Heart left ventricle (tissue), 13 donors: Measurements from ENCODE around the gene STH.

ENCODE experiments used
- CTCF ChIP-seq, 12 donors: fragments of 200-600 bp; sonication (generic) in 4 of 12; IDR thresholded peaks; one replicate each; pipeline versions ENCODE4 v1.5.0 to v1.8.0; 2018 to 2022; ENCODE audit warnings: antibody characterized with exemption in 12 of 12, mild to moderate bottlenecking in 5 of 12
- POLR2A ChIP-seq, 2 donors: fragments of 450-650 bp; IDR thresholded peaks; one replicate each; pipeline ENCODE4 v1.6.1; 2017; ENCODE audit warnings: antibody characterized with exemption in 2 of 2, mild to moderate bottlenecking in 2 of 2, moderate library complexity in 2 of 2
- donor health status: ischemic (EF 13 %, LVEDD 7.1; RV severe dilation, severe dysfunction).
- donor health status: DM: no; HTN: yes; CAD: no.
- donor health status: DM: no; HTN: no; CAD: no.
- donor health status: ischemic (EF 25% LVEDD 6.9; RV normal size, moderate dysfunction).
- donor health status: ischemic (EF 25% LVEDD 5.7; RV mildly dilated, moderate dysfunction).
- donor health status: ischemic (EF 35%, LVEDD 5.7; RV mildly dilated, moderate dysfunction).
- donor health status: nonischemic (EF 11% LVEDD 7.7; RV severe dilation, severe dysfunction).
- donor health status: DM: yes; HTN: yes; CAD: no.
- donor health status: PGD.
- donor health status: ischemic (EF 29% LVEDD 5.4; RV normal size, mild dysfunction).
- donor health status: nonischemic (EF 23%, LVEDD 6.1; RV moderate dilation, normal function).

- TF ChIP-seq CTCF (IDR thresholded peaks at IDR 0.05) (no peak), POLR2A (IDR thresholded peaks at IDR 0.05) (no peak)
These were observed 22.1 kb upstream of the STH start for GRCh38 chr17:45976755-45977505.
